ENCODE measurements around the gene SKIC2.
"Not testable (repeated sequence)": the region's sequence is repeated elsewhere in the genome, so short reads cannot be mapped to it uniquely, and the experiment has no call there.

Gene SKIC2

DNA sequence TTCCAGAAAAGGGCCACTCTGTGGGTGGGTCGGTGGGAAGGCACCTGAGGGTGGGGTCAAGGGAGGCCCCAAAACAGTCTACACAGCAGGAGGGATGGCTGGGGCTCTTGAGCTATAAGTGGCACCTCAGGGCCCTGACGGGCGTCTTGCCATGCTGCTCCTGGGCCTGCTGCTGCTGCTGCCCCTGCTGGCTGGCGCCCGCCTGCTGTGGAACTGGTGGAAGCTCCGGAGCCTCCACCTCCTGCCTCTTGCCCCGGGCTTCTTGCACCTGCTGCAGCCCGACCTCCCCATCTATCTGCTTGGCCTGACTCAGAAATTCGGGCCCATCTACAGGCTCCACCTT is 46.5 kb downstream of the SKIC2 start:
- not testable (repeated sequence) for FAIRE-seq

DNA sequence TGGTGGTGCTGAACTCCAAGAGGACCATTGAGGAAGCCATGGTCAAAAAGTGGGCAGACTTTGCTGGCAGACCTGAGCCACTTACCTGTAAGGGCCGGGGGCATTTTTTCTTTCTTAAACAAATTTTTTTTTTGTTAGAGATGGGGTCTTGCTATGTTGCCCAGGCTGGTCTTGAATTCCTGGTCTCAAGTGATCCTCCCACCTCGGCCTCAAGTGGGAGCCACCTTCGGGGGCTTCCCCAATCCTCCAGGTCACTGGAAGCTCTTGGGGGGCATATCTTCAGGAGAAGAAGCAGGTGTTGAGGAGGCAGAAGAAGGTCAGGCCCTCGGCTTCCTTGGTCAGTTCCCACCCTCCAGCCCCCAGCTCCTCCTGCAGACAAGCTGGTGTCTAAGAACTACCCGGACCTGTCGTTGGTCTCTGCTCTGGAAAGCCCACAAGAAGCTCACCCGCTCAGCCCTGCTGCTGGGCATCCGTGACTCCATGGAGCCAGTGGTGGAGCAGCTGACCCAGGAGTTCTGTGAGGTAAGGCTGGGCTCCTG is 47.1 kb downstream of the SKIC2 start:
- not testable (repeated sequence) for FAIRE-seq

DNA sequence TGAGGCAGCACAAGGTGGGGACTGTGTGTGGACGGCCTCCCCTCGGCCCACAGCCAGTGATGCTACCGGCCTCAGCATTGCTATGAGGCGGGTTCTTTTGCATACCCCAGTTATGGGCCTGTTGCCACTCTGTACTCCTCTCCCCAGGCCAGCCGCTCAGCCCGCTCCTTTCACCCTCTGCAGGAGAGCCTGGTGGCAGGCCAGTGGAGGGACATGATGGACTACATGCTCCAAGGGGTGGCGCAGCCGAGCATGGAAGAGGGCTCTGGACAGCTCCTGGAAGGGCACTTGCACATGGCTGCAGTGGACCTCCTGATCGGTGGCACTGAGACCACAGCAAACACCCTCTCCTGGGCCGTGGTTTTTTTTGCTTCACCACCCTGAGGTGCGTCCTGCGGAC is 48.1 kb downstream of the SKIC2 start:
- not testable (repeated sequence) for FAIRE-seq

DNA sequence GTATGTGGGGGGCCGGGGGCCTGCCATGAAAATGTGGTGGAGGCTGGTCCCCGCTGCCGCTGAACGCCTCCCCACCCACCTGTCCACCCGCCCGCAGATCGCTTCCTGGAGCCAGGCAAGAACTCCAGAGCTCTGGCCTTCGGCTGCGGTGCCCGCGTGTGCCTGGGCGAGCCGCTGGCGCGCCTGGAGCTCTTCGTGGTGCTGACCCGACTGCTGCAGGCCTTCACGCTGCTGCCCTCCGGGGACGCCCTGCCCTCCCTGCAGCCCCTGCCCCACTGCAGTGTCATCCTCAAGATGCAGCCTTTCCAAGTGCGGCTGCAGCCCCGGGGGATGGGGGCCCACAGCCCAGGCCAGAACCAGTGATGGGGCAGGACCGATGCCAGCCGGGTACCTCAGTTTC is 49.1 kb downstream of the SKIC2 start:
- FAIRE-seq: not testable (repeated sequence)

DNA sequence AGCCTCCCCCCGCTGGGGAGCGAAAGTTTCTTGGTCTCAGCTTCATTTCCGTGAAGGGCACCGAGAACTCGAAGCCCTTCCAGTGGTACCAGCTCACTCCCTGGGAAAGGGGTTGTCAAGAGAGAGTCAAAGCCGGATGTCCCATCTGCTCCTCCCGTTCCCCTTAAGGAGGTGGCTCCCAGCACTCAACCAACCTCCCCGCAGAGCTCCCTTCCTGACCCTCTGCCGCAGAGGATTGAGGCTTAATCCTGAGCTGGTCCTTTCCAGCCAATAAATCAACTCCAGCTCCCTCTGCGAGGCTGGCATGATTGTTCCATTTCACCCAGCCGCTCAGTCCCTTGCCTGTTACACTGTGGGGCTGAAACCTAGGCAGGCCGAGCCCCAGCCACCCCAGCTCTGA is 49.6 kb downstream of the SKIC2 start:
- FAIRE-seq: not testable (repeated sequence)

DNA sequence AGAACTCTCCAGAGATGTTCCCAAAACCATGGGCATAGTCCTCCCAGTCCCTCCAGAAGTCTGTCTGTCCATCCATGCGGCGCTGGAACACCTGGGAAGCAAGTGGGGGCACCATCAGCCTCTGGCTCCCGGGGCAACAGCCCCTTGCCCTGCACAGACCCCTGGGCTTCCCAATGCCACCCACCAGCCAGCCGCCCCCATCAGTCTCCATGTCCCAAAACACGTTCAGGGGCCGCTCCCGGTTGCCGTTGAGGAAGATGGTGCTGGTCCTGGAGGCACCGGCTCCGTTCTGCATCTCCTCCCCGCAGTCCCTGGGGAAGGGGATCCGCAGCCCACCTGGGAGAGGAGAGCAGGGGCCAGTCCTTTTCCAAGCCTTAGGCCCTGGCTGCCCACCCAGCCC is 50.6 kb downstream of the SKIC2 start:
- FAIRE-seq: not testable (repeated sequence)

DNA sequence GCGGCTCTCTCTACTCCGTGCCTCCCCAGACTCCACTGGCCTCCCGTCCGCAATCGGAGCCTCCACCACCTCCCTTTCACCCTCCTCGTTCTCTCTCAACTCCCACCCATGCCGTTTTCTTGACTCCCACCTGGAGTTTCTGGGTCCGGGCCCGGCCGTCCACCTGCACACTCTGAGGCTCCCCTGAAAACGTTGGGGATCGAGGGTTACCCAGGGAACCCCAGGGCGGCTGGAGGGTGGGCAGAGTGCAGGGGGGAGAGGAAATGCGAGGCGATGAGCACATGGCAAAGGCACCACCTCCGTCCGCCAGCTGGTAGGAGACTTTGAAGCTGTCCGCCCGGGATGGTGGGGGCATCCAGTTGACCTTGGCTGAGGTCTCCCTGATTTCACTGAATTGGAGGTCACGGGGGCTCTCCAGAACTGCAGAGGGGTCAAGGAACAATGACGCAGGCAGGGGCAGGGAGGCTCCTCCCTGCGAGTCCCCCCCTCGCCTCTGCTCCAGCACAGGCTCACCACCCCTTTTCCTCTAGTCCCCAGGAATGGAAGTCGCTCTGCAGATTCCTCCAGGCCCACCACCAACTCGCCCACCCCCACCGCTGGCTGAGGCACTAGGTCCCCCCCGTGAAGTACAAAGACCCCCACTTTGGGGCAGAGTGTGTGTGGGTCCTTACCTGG is 52.0 kb downstream of the SKIC2 start:
- not testable (repeated sequence) for FAIRE-seq

DNA sequence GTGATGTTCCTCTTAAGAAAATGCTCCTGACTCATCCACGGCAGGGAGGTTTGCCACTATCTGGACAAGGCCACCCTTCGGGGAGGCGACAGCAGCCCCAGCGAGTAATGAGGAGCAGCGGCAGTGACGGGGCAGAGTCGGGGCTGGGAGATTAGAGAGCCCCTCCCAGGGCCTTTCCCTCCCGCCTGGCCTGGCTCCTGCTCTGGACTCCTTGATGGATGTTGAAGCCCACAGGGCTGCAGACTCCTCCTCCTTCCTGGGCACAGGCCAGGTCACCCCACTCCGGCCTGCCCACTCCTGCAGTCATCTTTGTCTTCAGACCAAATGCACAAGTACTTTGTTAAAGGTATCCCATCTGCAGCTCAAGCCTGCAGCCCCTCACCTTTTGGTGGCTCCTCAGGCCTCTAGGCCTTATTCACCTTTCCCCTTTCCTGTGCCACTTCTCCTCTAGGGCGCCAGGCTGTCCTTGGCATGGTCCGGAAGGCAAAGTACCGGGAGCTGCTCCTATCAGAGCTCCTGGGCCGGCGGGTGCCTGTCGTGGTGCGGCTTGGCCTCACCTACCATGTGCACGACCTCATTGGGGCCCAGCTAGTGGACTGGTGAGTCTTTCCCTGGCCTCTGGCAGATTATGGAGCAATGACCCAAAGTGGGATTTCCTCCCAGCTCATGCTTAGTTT is 54.1 kb downstream of the SKIC2 start:
- not testable (repeated sequence) for FAIRE-seq

DNA sequence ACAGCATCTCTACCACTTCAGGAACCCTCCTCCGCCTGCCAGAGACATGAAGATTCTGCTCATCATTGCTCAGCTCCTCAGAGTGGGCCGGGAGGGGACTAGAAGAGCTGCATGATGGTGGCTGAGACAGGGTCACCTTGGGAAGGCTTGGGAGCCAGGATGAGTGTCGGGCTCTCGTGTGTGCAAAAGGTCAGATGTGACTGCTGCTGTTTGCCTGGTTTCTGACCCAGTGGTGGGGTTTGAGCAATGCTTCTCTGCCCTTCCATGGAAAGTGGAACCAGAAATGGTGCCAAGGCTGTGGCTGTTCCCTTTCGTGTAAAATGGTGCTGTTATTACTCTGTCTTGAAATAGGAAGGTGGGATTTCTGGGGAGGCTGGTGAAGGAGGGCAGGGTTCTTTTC is 54.8 kb downstream of the SKIC2 start:
- not testable (repeated sequence) for FAIRE-seq

DNA sequence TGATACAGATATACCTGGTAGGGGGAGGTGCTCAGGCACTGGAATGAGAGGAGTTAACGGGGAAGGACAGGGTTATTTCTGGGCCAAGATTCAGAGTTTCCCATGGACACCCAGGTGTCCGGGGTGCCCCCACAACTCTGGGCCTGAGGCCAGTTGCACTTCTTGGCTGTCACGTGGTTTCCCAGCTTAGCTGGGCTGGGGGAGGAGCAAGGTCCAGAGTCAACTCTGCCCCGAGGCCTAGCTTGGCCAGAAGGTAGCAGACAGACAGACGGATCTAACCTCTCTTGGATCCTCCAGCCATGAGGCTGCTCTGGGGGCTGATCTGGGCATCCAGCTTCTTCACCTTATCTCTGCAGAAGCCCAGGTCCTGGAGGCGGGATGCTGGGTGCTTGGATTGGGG is 55.6 kb downstream of the SKIC2 start, which contains the start of gene C4B:
TSS of gene C4B (plus strand) at position 249 of the 400 bp plus-strand sequence. CDS start at position 300, 51 bp downstream.
- not testable (repeated sequence) for FAIRE-seq
